Activated naive CD4-positive, alpha-beta T cell treated with anti-CD3 and anti-CD28 coated beads, Interleukin-2, amount 50 U/mL, for 72 hours (primary cell): Measurements from ENCODE around the gene PEMT. TPM values are rescaled to one million over a fixed set of nuclear protein-coding genes. Genes with fewer than 3 reads are reported as not detected.

ENCODE experiments used
- ATAC-seq, 2 donors: fragments of 150-1000 bp; cut with Tn5 transposase; 2 replicates each; pipeline ENCODE4 v1.10.0; 2021; ENCODE audit warnings: mild to moderate bottlenecking in 2 of 2, moderate library complexity in 2 of 2
- DNase-seq, 2 donors: peaks; one replicate each; pipeline ENCODE4 v3.0.0; 2021 to 2022; ENCODE audit warnings: low spot score in 2 of 2
- H3K27ac Mint-ChIP-seq, 2 donors: one replicate each; pipeline ENCODE4 v1.8.0; 2022; ENCODE audit warnings: mild to moderate bottlenecking in 2 of 2, mixed read lengths in 2 of 2
- H3K36me3 Mint-ChIP-seq, 2 donors: one replicate each; pipeline ENCODE4 v1.8.0; 2022; ENCODE audit warnings: mixed read lengths in 2 of 2
- H3K9me3 Mint-ChIP-seq, 2 donors: one replicate each; pipeline ENCODE4 v1.8.0; 2022; ENCODE audit warnings: mixed read lengths in 2 of 2
- total RNA-seq, 2 donors: library from RNA; stranded (reverse); gene quantifications; one replicate each; pipeline ENCODE4 v1.2.3, GENCODE V29; 2022

The PEMT gene
- total RNA-seq, 2 donors from 2014 or later, result 6.3 to 27.5 TPM

- DNase-seq, result no peak
- no peaks in the 10 kb centered on the region for H3K36me3 Mint-ChIP-seq
- H3K9me3 Mint-ChIP-seq, result peaks cover 7 to 9% of the 10 kb centered on the region in 2 donors
- no peak for ATAC-seq
- H3K27ac Mint-ChIP-seq, result no peak overlapping the region
Observed at GRCh38 chr17:17457680-17458079, 133.8 kb downstream of the PEMT start.

- no peak overlapping the region for H3K27ac Mint-ChIP-seq
- ATAC-seq, result no peak
- peaks cover 7 to 9% of the 10 kb centered on the region in 2 donors for H3K9me3 Mint-ChIP-seq
- H3K36me3 Mint-ChIP-seq, result no peaks in the 10 kb centered on the region
- no peak for DNase-seq
Observed at GRCh38 chr17:17456251-17456650, 135.3 kb downstream of the PEMT start.

Other genes with a start within 250 kb of the PEMT start
- 10 to 100 TPM; 13.1 to 14.0 TPM for gene MED9, start 114.7 kb downstream of the PEMT start, total RNA-seq
- 1 to 10 TPM in 1 of 2 donors, under 1 TPM in 1; 0.71 to 1.2 TPM for gene RASD1, start 95.3 kb downstream of the PEMT start, total RNA-seq
- gene RAI1, start 89.8 kb upstream of the PEMT start, total RNA-seq, result 10 to 100 TPM; 14.9 to 21.6 TPM
- 100 to 1,000 TPM in 1 of 2 donors, 10 to 100 TPM in 1; 67.2 to 103 TPM for gene SREBF1, start 245.3 kb upstream of the PEMT start, total RNA-seq